HepG2 (cell line): Measurements from ENCODE around the gene XRN1. TPM values are rescaled to one million over a fixed set of nuclear protein-coding genes. Genes with fewer than 3 reads are reported as not detected.

Source experiments
- ATAC-seq: fragments of 200-7000 bp; cut with Tn5 transposase; 3 replicates; pipeline ENCODE4 v1.9.1; 2020; ENCODE audit warnings: mild to moderate bottlenecking, moderate library complexity
- BruUV-seq: library from RNA; stranded (reverse); fragments of 400-500 nt; replicated peaks from 2 replicates; lab custom pipeline; 2021; lab: Mats Ljungman, UMichigan
- CTCF ChIA-PET: fragments of 300-600 bp; formaldehyde crosslinking; extraction: SDS; loops from one replicate; lab custom pipeline; 2021; ENCODE audit warnings: low total read pairs, inconsistent platforms, low intra/inter-chr PET ratio; lab: Yijun Ruan, JAX
- POLR2A ChIA-PET: fragments of 350-600 bp; sonication (Branson Sonifier 250); formaldehyde crosslinking; loops from one replicate; lab custom pipeline; 2020; ENCODE audit warnings: antibody characterized with exemption, inconsistent platforms; lab: Yijun Ruan, JAX
- DNase-seq: peaks from one replicate; pipeline ENCODE4 v3.0.0-alpha.2; 2015; ENCODE audit warnings: low spot score
- FAIRE-seq: peaks from 3 replicates; lab custom pipeline; 2011; peaks lifted over from hg19 to GRCh38; lab: Jason Lieb, UNC
- H2AFZ ChIP-seq: one replicate; pipeline ENCODE4 v1.6.1; 2011; ENCODE audit warnings: low read length, inconsistent platforms
- H3K27ac ChIP-seq: fragments of 300-600 bp; 3 replicates; pipeline ENCODE4 v1.8.0; 2011; ENCODE audit warnings: mixed run types, mild to moderate bottlenecking, mixed read lengths, low read length, inconsistent platforms; ENCODE audit not compliant: insufficient read depth; ENCODE audit errors: extremely low read length
- H3K27me3 ChIP-seq, 2 experiments: fragments of 200-600 bp in 1 of 2; 2 replicates in 1 of 2; 3 replicates in 1 of 2; pipeline versions ENCODE4 v1.6.0 to v1.8.0; 2011; ENCODE audit warnings: low read length in 2 of 2, mild to moderate bottlenecking in 2 of 2, moderate library complexity in 2 of 2, inconsistent platforms in 1 of 2; ENCODE audit not compliant: insufficient read depth in 2 of 2, control insufficient read depth in 1 of 2
- H3K36me3 ChIP-seq, 2 experiments: fragments of 200-600 bp in 1 of 2; replicated peaks in 1 of 2; 2 replicates in 1 of 2; 3 replicates in 1 of 2; pipeline versions ENCODE4 v1.5.1 to v1.8.0; 2011; ENCODE audit warnings: low read length in 2 of 2, inconsistent platforms in 1 of 2; ENCODE audit not compliant: insufficient read depth in 2 of 2, control insufficient read depth in 1 of 2
- H3K4me1 ChIP-seq: 2 replicates; pipeline ENCODE4 v1.5.1; 2012; ENCODE audit warnings: low read length, inconsistent platforms; ENCODE audit not compliant: insufficient read depth
- H3K4me2 ChIP-seq: 2 replicates; pipeline ENCODE4 v1.6.0; 2011; ENCODE audit warnings: low read depth, low read length, inconsistent platforms
- H3K4me3 ChIP-seq, 3 experiments: fragments of 200-600 bp in 1 of 3; sonication (generic), shearing (Covaris generic) in 1 of 3; replicated peaks in 1 of 3; 2 replicates each; pipeline ENCODE4 v1.5.1; 2011 to 2016; ENCODE audit warnings: low read length in 3 of 3, inconsistent platforms in 2 of 3, low read depth in 2 of 3, mild to moderate bottlenecking in 2 of 3, control low read depth in 1 of 3, mixed read lengths in 1 of 3; ENCODE audit not compliant: insufficient read depth in 1 of 3
- H3K79me2 ChIP-seq: one replicate; pipeline ENCODE4 v1.6.1; 2011; ENCODE audit warnings: low read length, inconsistent platforms; ENCODE audit not compliant: insufficient read depth
- H3K9ac ChIP-seq: 2 replicates; pipeline ENCODE4 v1.6.0; 2011; ENCODE audit warnings: mild to moderate bottlenecking, low read depth, low read length, inconsistent platforms; ENCODE audit not compliant: insufficient read depth
- H3K9me3 ChIP-seq: 2 replicates; pipeline ENCODE4 v1.5.1; 2012; ENCODE audit warnings: mild to moderate bottlenecking, low read length
- H4K20me1 ChIP-seq: 2 replicates; pipeline ENCODE4 v1.6.0; 2011; ENCODE audit warnings: inconsistent platforms, mild to moderate bottlenecking, low read length, moderate library complexity; ENCODE audit not compliant: insufficient read depth
- CTCF ChIP-seq: sonication (generic); formaldehyde crosslinking; IDR thresholded peaks from 2 replicates; pipeline ENCODE4 v1.5.0; 2020; ENCODE audit warnings: mild to moderate bottlenecking, missing genetic modification reagents, moderate library complexity
- ESRRA ChIP-seq: sonication (generic); formaldehyde crosslinking; IDR thresholded peaks from 2 replicates; pipeline ENCODE4 v1.5.1; 2020; ENCODE audit warnings: mild to moderate bottlenecking, low read depth, missing genetic modification reagents
- LCORL ChIP-seq, 2 experiments: fragments of 450-650 bp in 1 of 2; sonication (generic) in 1 of 2; formaldehyde crosslinking in 1 of 2; IDR thresholded peaks; 2 replicates each; pipeline versions ENCODE4 v1.5.0 to v1.6.1; 2017 to 2020; ENCODE audit warnings: antibody characterized with exemption in 1 of 2, missing genetic modification reagents in 1 of 2
- MED1 ChIP-seq: sonication (generic); formaldehyde crosslinking; IDR thresholded peaks from 2 replicates; pipeline ENCODE4 v1.4.0; 2020; ENCODE audit warnings: missing genetic modification reagents
- MYC ChIP-seq: sonication (generic); formaldehyde crosslinking; IDR thresholded peaks from 2 replicates; pipeline ENCODE4 v1.9.0; 2021; ENCODE audit warnings: missing genetic modification reagents, borderline replicate concordance
- NPAS2 ChIP-seq: sonication (generic); formaldehyde crosslinking; IDR thresholded peaks from 2 replicates; pipeline ENCODE4 v1.8.0; 2022; ENCODE audit warnings: mild to moderate bottlenecking, missing genetic modification reagents, borderline replicate concordance
- PATZ1 ChIP-seq: sonication (generic); formaldehyde crosslinking; IDR thresholded peaks from 2 replicates; pipeline ENCODE4 v1.4.0; 2020; ENCODE audit warnings: missing genetic modification reagents
- SIN3A ChIP-seq: IDR thresholded peaks from 2 replicates; pipeline ENCODE4 v1.6.1; 2011; ENCODE audit warnings: low read depth, mild to moderate bottlenecking, control low read depth, low read length, borderline replicate concordance
- U2AF2 ChIP-seq: fragments of 200-400 bp; formaldehyde crosslinking; IDR thresholded peaks from 2 replicates; pipeline ENCODE4 v1.6.1; 2017; ENCODE audit warnings: low read depth, mild to moderate bottlenecking, low read length
- ZBTB34 ChIP-seq: sonication (generic); formaldehyde crosslinking; IDR thresholded peaks from 2 replicates; pipeline ENCODE4 v1.8.0; 2022; ENCODE audit warnings: mild to moderate bottlenecking, missing genetic modification reagents
- ZNF335 ChIP-seq: sonication (generic); formaldehyde crosslinking; IDR thresholded peaks from 2 replicates; pipeline ENCODE4 v1.4.0; 2020; ENCODE audit warnings: missing genetic modification reagents
- ZNF615 ChIP-seq: sonication (generic); formaldehyde crosslinking; IDR thresholded peaks from 2 replicates; pipeline ENCODE4 v1.5.0; 2020; ENCODE audit warnings: mild to moderate bottlenecking, missing genetic modification reagents, borderline replicate concordance
- ZNF792 ChIP-seq: IDR thresholded peaks from 2 replicates; pipeline ENCODE4 v1.6.1; 2016
- WGBS: methylation state at CpG from one replicate; pipeline ENCODE4 v1.1.6; 2017; ENCODE audit warnings: low lambda C conversion rate; 5-methylcytosine and 5-hydroxymethylcytosine counted together
- in situ Hi-C: cut with HindIII; loops from 2 replicates; pipeline ENCODE4 v1.10.0; 2017; ENCODE audit warnings: low pct_unique_long_range_greater_than_20kb; ENCODE audit not compliant: extremely low pct_ligation_motif_present
- intact Hi-C: fragments of 100-400 bp; cut with micrococcal nuclease; formaldehyde crosslinking; loops from one replicate; pipeline ENCODE4 v1.10.0; 2022; ENCODE audit not compliant: unreplicated experiment
- polyA plus RNA-seq, 8 experiments: library from polyadenylated mRNA; depleted of rRNA in 3 of 8; stranded (reverse) in 7 of 8; unstranded in 1 of 8; fragments of >200 nt; fragmentation: Illumina TruSeq in 4 of 8; extraction: Trizol in 4 of 8; gene quantifications; 2 replicates each; pipeline versions ENCODE4 v1.2.1 to v1.2.3, GENCODE V29; 2011 to 2016; ENCODE audit warnings: low read depth in 4 of 8, missing spikeins in 1 of 8, mixed read lengths in 1 of 8; ENCODE audit not compliant: insufficient read depth in 1 of 8
- total RNA-seq, 5 experiments: library from RNA; depleted of rRNA; stranded (reverse); fragments of >200 nt; fragmentation: Illumina TruSeq; extraction: Trizol; gene quantifications; 2 replicates each; pipeline ENCODE4 v1.2.3, GENCODE V29; 2016; ENCODE audit warnings: low read depth in 1 of 5

Gene XRN1
- total and polyA plus RNA-seq, 2 of the 13 experiments (the other 11 are each of a cell fraction or from before 2014, with no cell fraction given) = 13.2 to 13.3 TPM

- Histone ChIP-seq H3K9ac (no peak overlapping the region), H3K4me3 (no peak overlapping the region), H3K36me3 (no peaks in the 10 kb centered on the region), H3K4me1 (no peaks in the 10 kb centered on the region), H3K27me3 (no peaks in the 10 kb centered on the region), H3K9me3 (no peaks in the 10 kb centered on the region), H4K20me1 (no peaks in the 10 kb centered on the region), H2AFZ (no peak overlapping the region), H3K4me2 (no peak overlapping the region), H3K27ac (no peak overlapping the region), H3K79me2 (no peaks in the 10 kb centered on the region)
- intact Hi-C loops (no loop called here), in situ Hi-C loops (loop anchor here (10.0 kb wide), 2 partner anchors 88 to 308 kb away; no protein-coding TSS in a partner anchor)
- POLR2A ChIA-PET = no interaction called here
- CTCF ChIA-PET = no interaction called here
- TF ChIP-seq LCORL (IDR thresholded peaks at IDR 0.05) (no peak), LCORL (CRISPR knock-in tag; IDR thresholded peaks at IDR 0.05) (no peak), PATZ1 (no peak), CTCF (no peak), MED1 (CRISPR knock-in tag) (no peak), MYC (CRISPR knock-in tag) (no peak), ZNF615 (CRISPR knock-in tag) (no peak), SIN3A (no peak), ZNF792 (CRISPR knock-in tag) (no peak), ZBTB34 (CRISPR knock-in tag) (no peak), U2AF2 (no peak), ESRRA (CRISPR knock-in tag) (no peak), ZNF335 (CRISPR knock-in tag) (no peak), NPAS2 (CRISPR knock-in tag) (no peak)
- BruUV-seq = no TSS peak
- ATAC-seq (no peak), FAIRE-seq (no peak), DNase-seq (no peak)
- WGBS = 69% methylated on average over 8 of the region's 8 CpGs
Measured at GRCh38 chr3:142272200-142272891, 175.5 kb downstream of the XRN1 start.
